Forelimb muscle (tissue), 1 donor: ENCODE data around the gene GBX2. TPM values are rescaled to one million over a fixed set of nuclear protein-coding genes. Genes with fewer than 3 reads are reported as not detected.

ENCODE experiments used
- DNase-seq: peaks from one replicate; pipeline ENCODE4 v3.0.0-alpha.2; 2013; ENCODE audit warnings: low read depth
- polyA plus RNA-seq: library from polyadenylated mRNA; unstranded; fragments of 120-200 nt; gene quantifications from one replicate; pipeline ENCODE4 v1.2.1, GENCODE V29; 2013; ENCODE audit not compliant: insufficient read length

GBX2 gene
- polyA plus RNA-seq, 1 donor: not detected

- no peak for DNase-seq
Measured at GRCh38 chr2:236117861-236118269, 50.3 kb downstream of the GBX2 start.

- DNase-seq: no peak
Measured at GRCh38 chr2:236117401-236117800, 50.8 kb downstream of the GBX2 start.

Other genes with a start within 250 kb of the GBX2 start
- gene ASB18, start 96.0 kb upstream of the GBX2 start, polyA plus RNA-seq: 8.3 TPM